ENCODE measurements around the gene APOE.
"Not testable (repeated sequence)": the region's sequence is repeated elsewhere in the genome, so short reads cannot be mapped to it uniquely, and the experiment has no call there.

APOE gene

GRCh38 chr19:44886141-44886540 is 19.5 kb upstream of the APOE start:
- DNase-seq: no peak

GRCh38 chr19:44887648-44888047 is 17.9 kb upstream of the APOE start:
- DNase-seq: no peak

GRCh38 chr19:44888335-44888734 is 17.3 kb upstream of the APOE start:
- DNase-seq: not testable (repeated sequence)

GRCh38 chr19:44889830-44890365 is 15.7 kb upstream of the APOE start:
- DNase-seq: no peak

GRCh38 chr19:44890366-44891015 is 15.1 kb upstream of the APOE start:
- DNase-seq: no peak

- DNase-seq: peak; percentile 100
Measured at GRCh38 chr19:44891016-44891882, 14.3 kb upstream of the APOE start, which contains the start of gene TOMM40. TOMM40 (plus strand) TSS chr19:44891254; CDS start chr19:44891416, 162 bp downstream.

GRCh38 chr19:44892932-44893331 is 12.7 kb upstream of the APOE start:
- DNase-seq: no peak

GRCh38 chr19:44893332-44894051 is 12.1 kb upstream of the APOE start:
- DNase-seq: no peak

- DNase-seq: no peak
Measured at GRCh38 chr19:44894052-44894400, 11.6 kb upstream of the APOE start.

- DNase-seq: no peak
Measured at GRCh38 chr19:44894946-44895345, 10.7 kb upstream of the APOE start.

- DNase-seq: no peak
Measured at GRCh38 chr19:44897835-44898234, 7.8 kb upstream of the APOE start.

- no peak for DNase-seq
Measured at GRCh38 chr19:44900328-44901244, 5.0 kb upstream of the APOE start.

GRCh38 chr19:44903216-44903601 is 2.4 kb upstream of the APOE start:
- DNase-seq: no peak

- peak; percentile 74 for DNase-seq
Measured at GRCh38 chr19:44903602-44904425, 1.8 kb upstream of the APOE start.

GRCh38 chr19:44904426-44904994 is 1.1 kb upstream of the APOE start:
- DNase-seq: no peak

GRCh38 chr19:44907613-44908012 is 2.0 kb downstream of the APOE start:
- DNase-seq: no peak

GRCh38 chr19:44908074-44908835 is 2.7 kb downstream of the APOE start:
- no peak for DNase-seq

- DNase-seq: no peak
Measured at GRCh38 chr19:44908836-44909261, 3.3 kb downstream of the APOE start.

GRCh38 chr19:44909775-44910174 is 4.2 kb downstream of the APOE start:
- no peak for DNase-seq

- DNase-seq: not testable (repeated sequence)
Measured at GRCh38 chr19:44911896-44912295, 6.3 kb downstream of the APOE start.

Measured in CD4-positive, alpha-beta T cell treated with Interleukin-6 for 4 hours (primary cell).